H1 (cell line): ENCODE data around the gene KIF15. TPM values are rescaled to one million over a fixed set of nuclear protein-coding genes. Genes with fewer than 3 reads are reported as not detected.

Source experiments
- CTCF ChIA-PET: fragments of 300-600 bp; sonication (Branson Sonifier 250); formaldehyde crosslinking; loops from one replicate; lab custom pipeline; 2021; ENCODE audit not compliant: partially characterized antibody; lab: Charles Lee
- POLR2A ChIA-PET: fragments of 300-600 bp; sonication (Branson Sonifier 250); formaldehyde crosslinking; loops from one replicate; lab custom pipeline; 2021; ENCODE audit warnings: inconsistent platforms; ENCODE audit not compliant: partially characterized antibody; lab: Charles Lee
- DNase-seq, 2 experiments: peaks; one replicate each; pipeline versions ENCODE4 v3.0.0 to v3.0.0-alpha.2; 2010 to 2022; ENCODE audit warnings: low spot score in 2 of 2, low read depth in 1 of 2, mixed read lengths in 1 of 2
- FAIRE-seq: peaks from 2 replicates; lab custom pipeline; 2011; peaks lifted over from hg19 to GRCh38; lab: Jason Lieb, UNC
- H2AFZ ChIP-seq: 2 replicates; pipeline ENCODE4 v1.8.1; 2012; ENCODE audit warnings: low read length, inconsistent platforms
- H2AK5ac ChIP-seq: 2 replicates; pipeline ENCODE4 v1.6.1; 2013; ENCODE audit warnings: low read depth, low read length
- H2BK120ac ChIP-seq: replicated peaks from 2 replicates; pipeline ENCODE3; 2013; ENCODE audit warnings: low read depth, low read length, inconsistent platforms
- H2BK12ac ChIP-seq: 2 replicates; pipeline ENCODE4 v1.6.1; 2013; ENCODE audit warnings: low read depth, low read length
- H2BK15ac ChIP-seq: 2 replicates; pipeline ENCODE4 v1.6.1; 2013; ENCODE audit warnings: low read length
- H2BK20ac ChIP-seq: 2 replicates; pipeline ENCODE4 v1.6.1; 2013; ENCODE audit warnings: low read length
- H2BK5ac ChIP-seq: 2 replicates; pipeline ENCODE4 v1.6.1; 2013; ENCODE audit warnings: low read depth, low read length
- H3K14ac ChIP-seq: 2 replicates; pipeline ENCODE4 v1.6.1; 2013; ENCODE audit warnings: inconsistent platforms; ENCODE audit not compliant: insufficient read length
- H3K18ac ChIP-seq: 2 replicates; pipeline ENCODE4 v1.6.1; 2013; ENCODE audit warnings: low read length; ENCODE audit errors: extremely low read depth
- H3K23ac ChIP-seq: 2 replicates; pipeline ENCODE4 v1.6.1; 2013; ENCODE audit warnings: inconsistent platforms; ENCODE audit not compliant: insufficient read length
- H3K23me2 ChIP-seq: 2 replicates; pipeline ENCODE4 v1.6.1; 2013; ENCODE audit warnings: low read depth, low read length
- H3K27ac ChIP-seq: 2 replicates; pipeline ENCODE4 v1.6.1; 2011; ENCODE audit warnings: low read depth, low read length, inconsistent platforms
- H3K27me3 ChIP-seq, 4 experiments: replicated peaks in 1 of 4; 1 replicate in 1 of 4; 2 replicates in 3 of 4; pipeline versions ENCODE4 v1.6.1 to v1.8.1; 2011 to 2013; ENCODE audit warnings: low read length in 3 of 4, mild to moderate bottlenecking in 3 of 4, inconsistent platforms in 2 of 4, mixed read lengths in 2 of 4, moderate library complexity in 1 of 4; ENCODE audit not compliant: control insufficient read depth in 3 of 4, insufficient read depth in 3 of 4; ENCODE audit errors: extremely low read depth in 1 of 4
- H3K36me3 ChIP-seq, 4 experiments: 2 replicates each; pipeline versions ENCODE4 v1.6.1 to v1.8.1; 2011 to 2013; ENCODE audit warnings: mild to moderate bottlenecking in 4 of 4, low read length in 3 of 4, moderate library complexity in 2 of 4, control low read depth in 1 of 4, inconsistent platforms in 1 of 4; ENCODE audit not compliant: insufficient read depth in 4 of 4, control insufficient read depth in 2 of 4
- H3K4ac ChIP-seq: replicated peaks from 2 replicates; pipeline ENCODE3; 2013; ENCODE audit warnings: low read length, low read depth, mixed read lengths, inconsistent platforms; ENCODE audit not compliant: insufficient read length
- H3K4me1 ChIP-seq, 4 experiments: replicated peaks in 1 of 4; 1 replicate in 1 of 4; 2 replicates in 3 of 4; pipeline versions ENCODE4 v1.6.1 to v1.8.1; 2011 to 2013; ENCODE audit warnings: low read length in 3 of 4, inconsistent platforms in 2 of 4, mixed read lengths in 1 of 4; ENCODE audit not compliant: insufficient read depth in 4 of 4, control insufficient read depth in 3 of 4
- H3K4me2 ChIP-seq, 2 experiments: 2 replicates each; pipeline versions ENCODE4 v1.6.1 to v1.8.1; 2011 to 2013; ENCODE audit warnings: low read depth in 2 of 2, low read length in 2 of 2, control low read depth in 1 of 2, inconsistent platforms in 1 of 2, mild to moderate bottlenecking in 1 of 2; ENCODE audit not compliant: insufficient read depth in 1 of 2
- H3K4me3 ChIP-seq, 4 experiments: fragments of 200-600, 300-600 bp in 1 of 4; sonication (generic), shearing (Covaris generic), sonication (Bioruptor Twin) in 1 of 4; 2 replicates each; pipeline versions ENCODE4 v1.5.1 to v1.8.1; 2011 to 2016; ENCODE audit warnings: low read length in 4 of 4, low read depth in 3 of 4, control low read depth in 2 of 4, inconsistent platforms in 2 of 4, mild to moderate bottlenecking in 2 of 4, mixed read lengths in 1 of 4, moderate library complexity in 1 of 4; ENCODE audit not compliant: insufficient read depth in 2 of 4; ENCODE audit errors: extremely low read depth in 1 of 4
- H3K56ac ChIP-seq: replicated peaks from 2 replicates; pipeline ENCODE3; 2013; ENCODE audit warnings: low read depth, mild to moderate bottlenecking, mixed read lengths, low read length, inconsistent platforms; ENCODE audit not compliant: insufficient read length
- H3K79me1 ChIP-seq: 2 replicates; pipeline ENCODE4 v1.6.1; 2013; ENCODE audit warnings: low read depth, low read length, control low read depth
- H3K79me2 ChIP-seq, 2 experiments: 2 replicates each; pipeline versions ENCODE4 v1.6.1 to v1.8.1; 2012 to 2013; ENCODE audit warnings: low read length in 2 of 2, mild to moderate bottlenecking in 2 of 2, inconsistent platforms in 1 of 2; ENCODE audit not compliant: insufficient read depth in 2 of 2, control insufficient read depth in 1 of 2
- H3K9ac ChIP-seq, 4 experiments: replicated peaks in 1 of 4; 1 replicate in 1 of 4; 2 replicates in 3 of 4; pipeline versions ENCODE4 v1.6.1 to v1.8.1; 2011 to 2013; ENCODE audit warnings: low read depth in 3 of 4, low read length in 3 of 4, control low read depth in 2 of 4, mild to moderate bottlenecking in 2 of 4, moderate library complexity in 2 of 4, inconsistent platforms in 1 of 4; ENCODE audit errors: extremely low read depth in 1 of 4
- H3K9me3 ChIP-seq, 2 experiments: 2 replicates each; pipeline versions ENCODE4 v1.6.1 to v1.8.1; 2012 to 2013; ENCODE audit warnings: mild to moderate bottlenecking in 2 of 2, moderate library complexity in 2 of 2, control low read depth in 1 of 2, inconsistent platforms in 1 of 2, low read depth in 1 of 2, low read length in 1 of 2, mixed read lengths in 1 of 2; ENCODE audit not compliant: insufficient read depth in 2 of 2
- H4K20me1 ChIP-seq, 2 experiments: replicated peaks in 1 of 2; 2 replicates each; pipeline versions ENCODE3 to v1.8.1; 2011 to 2013; ENCODE audit warnings: inconsistent platforms in 2 of 2, low read length in 2 of 2, mild to moderate bottlenecking in 1 of 2; ENCODE audit not compliant: insufficient read depth in 2 of 2, control insufficient read depth in 1 of 2
- H4K5ac ChIP-seq: 2 replicates; pipeline ENCODE4 v1.6.1; 2013; ENCODE audit warnings: low read length, low read depth, mixed read lengths, inconsistent platforms; ENCODE audit not compliant: insufficient read length
- H4K8ac ChIP-seq: 2 replicates; pipeline ENCODE4 v1.8.0; 2013; ENCODE audit warnings: mild to moderate bottlenecking, moderate library complexity, low read length, inconsistent platforms; ENCODE audit not compliant: insufficient read depth; ENCODE audit errors: extremely low read depth
- H4K91ac ChIP-seq: replicated peaks from 2 replicates; pipeline ENCODE3; 2013; ENCODE audit warnings: low read length, mixed read lengths, inconsistent platforms; ENCODE audit not compliant: insufficient read length
- ASH2L ChIP-seq: fragments of 200-600, 300-600 bp; sonication (generic); IDR thresholded peaks from one replicate; pipeline ENCODE4 v1.7.1; 2017; ENCODE audit warnings: low read length
- CHD2 ChIP-seq: IDR thresholded peaks from 2 replicates; pipeline ENCODE4 v1.6.1; 2012; ENCODE audit warnings: low read length, improper control_type of control experiment
- CREB1 ChIP-seq: IDR thresholded peaks from 2 replicates; pipeline ENCODE4 v1.6.1; 2012; ENCODE audit warnings: inconsistent platforms
- GTF2F1 ChIP-seq: IDR thresholded peaks from 2 replicates; pipeline ENCODE4 v1.6.1; 2012; ENCODE audit warnings: low read depth, low read length, improper control_type of control experiment, borderline replicate concordance
- KDM1A ChIP-seq: fragments of 200-600, 300-600 bp; sonication (generic); IDR thresholded peaks from 2 replicates; pipeline ENCODE4 v1.7.1; 2016; ENCODE audit warnings: mild to moderate bottlenecking, low read length, borderline replicate concordance
- PHF8 ChIP-seq: fragments of 200-600 bp; sonication (generic); conservative IDR thresholded peaks from 2 replicates; pipeline ENCODE4 v1.7.1; 2012; ENCODE audit warnings: low read depth, mild to moderate bottlenecking, inconsistent platforms, low read length, moderate library complexity
- TAF1 ChIP-seq: IDR thresholded peaks from 2 replicates; pipeline ENCODE4 v1.6.1; 2011; ENCODE audit warnings: mild to moderate bottlenecking, low read depth, low read length
- TEAD4 ChIP-seq: IDR thresholded peaks from 2 replicates; pipeline ENCODE4 v1.6.1; 2012; ENCODE audit warnings: low read depth, low read length, inconsistent platforms, mixed read lengths
- WGBS, 2 experiments: shearing (Covaris generic) in 1 of 2; methylation state at CpG; one replicate each; pipeline versions ENCODE4 v1.1.6 to v1.1.7; 2013 to 2015; ENCODE audit warnings: low lambda C conversion rate in 2 of 2, mixed read lengths in 2 of 2, inconsistent platforms in 1 of 2, low coverage in 1 of 2, missing lambda C conversion rate in 1 of 2; ENCODE audit not compliant: insufficient replicate concordance in 2 of 2, insufficient coverage in 1 of 2, insufficient read length in 1 of 2; ENCODE audit errors: extremely low coverage in 1 of 2, missing lambda C conversion rate in 1 of 2; 5-methylcytosine and 5-hydroxymethylcytosine counted together
- polyA plus RNA-seq, 7 experiments: library from polyadenylated mRNA; depleted of rRNA in 3 of 7; stranded (reverse) in 5 of 7; unstranded in 2 of 7; fragments of >200 nt in 5 of 7; fragments of 200-250 nt in 2 of 7; gene quantifications; 1 replicate in 5 of 7; 2 replicates in 1 of 7; 4 replicates in 1 of 7; pipeline versions ENCODE4 v1.2.1 to v1.2.3, GENCODE V29; 2011 to 2013; ENCODE audit warnings: missing spikeins in 2 of 7, mixed read lengths in 2 of 7
- total RNA-seq: library from RNA; stranded (reverse); fragmentation: NEBNext Ultra II Directional; extraction: Animal tissue kit (Norgen Biotek cat#: 25700); gene quantifications from 2 replicates; pipeline ENCODE4 v1.2.1, GENCODE V29; 2021
- TF ChIP-seq, protein P1 (sequence below), 3 experiments: IDR thresholded peaks; 1 replicate in 2 of 3; 2 replicates in 1 of 3; pipeline versions ENCODE4 v1.5.1 to v1.6.1; 2011; ENCODE audit warnings: low read length in 3 of 3, mild to moderate bottlenecking in 3 of 3, inconsistent platforms in 2 of 3, low read depth in 1 of 3, moderate library complexity in 1 of 3; ENCODE audit not compliant: insufficient read depth in 1 of 3; ENCODE audit errors: control extremely low read depth in 1 of 3

Gene KIF15
- total and polyA plus RNA-seq, 2 of the 8 experiments (the other 6 are each of a cell fraction or from before 2014, with no cell fraction given), result 4.2 to 25.5 TPM

DNA sequence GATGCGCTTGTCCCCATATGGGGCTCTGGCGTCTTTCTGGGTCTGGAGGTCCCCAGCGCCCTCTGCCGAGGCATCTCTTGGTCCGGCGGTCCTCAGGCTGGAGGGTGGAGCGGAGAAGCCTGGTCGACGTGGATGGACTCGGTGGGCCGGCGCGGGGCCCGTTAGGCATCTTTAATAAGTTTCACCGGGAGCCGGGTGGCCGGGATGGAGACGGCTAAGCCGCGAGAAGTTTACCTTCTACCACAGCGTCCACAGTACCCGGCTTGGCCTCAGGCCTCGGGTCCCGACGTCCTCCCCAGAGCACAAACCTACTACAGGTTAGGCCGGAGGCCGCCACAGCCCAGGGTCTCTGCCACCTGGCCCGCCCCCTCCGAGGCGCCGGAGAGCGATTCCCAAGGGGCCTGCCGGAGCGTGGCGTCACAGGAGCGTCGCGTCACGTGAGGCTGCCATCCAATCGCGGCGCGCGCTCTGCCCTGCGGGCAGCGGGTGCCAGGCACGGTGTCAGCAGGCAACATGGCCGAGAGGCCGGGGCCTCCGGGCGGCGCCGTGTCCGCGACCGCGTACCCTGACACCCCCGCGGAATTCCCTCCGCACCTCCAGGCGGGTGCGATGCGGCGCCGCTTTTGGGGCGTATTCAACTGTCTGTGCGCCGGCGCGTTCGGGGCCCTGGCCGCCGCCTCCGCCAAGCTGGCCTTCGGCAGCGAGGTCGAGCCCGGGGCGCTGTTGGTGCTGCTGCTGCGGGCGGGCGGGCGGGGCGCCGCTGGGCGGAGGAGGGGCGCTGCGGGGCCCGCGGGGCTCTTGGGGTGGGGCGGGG, 100.0 kb downstream of the KIF15 start, which contains the start of gene TMEM42:
TMEM42 (plus strand) TSS at position 501 of the 814 bp plus-strand sequence; CDS start at position 514, 13 bp downstream.
- no peak within 1 kb of the TSS for H3K14ac ChIP-seq
- H2BK12ac ChIP-seq, result no peak within 1 kb of the TSS
- H2AFZ ChIP-seq, result peak within 1 kb of the TSS; percentile 95
- peak within 1 kb of the TSS; percentile 59 for H3K56ac ChIP-seq
- H3K27ac ChIP-seq, result peak within 1 kb of the TSS; percentile 79
- peak within 1 kb of the TSS; percentile 75; the same call in 1 of the 2 replicates for H2BK5ac ChIP-seq
- no peaks in the 10 kb centered on the region for H3K36me3 ChIP-seq
- peak within 1 kb of the TSS; percentile 87 for H3K18ac ChIP-seq
- FAIRE-seq (no peak), DNase-seq (peak; percentile 89 to 96)
- no peaks in the 10 kb centered on the region; a peak in 1 of 4 replicates for H3K79me2 ChIP-seq
- peak within 1 kb of the TSS; percentile 84 to 85 for H3K4me2 ChIP-seq
- H3K4ac ChIP-seq, result no peak within 1 kb of the TSS
- H2AK5ac ChIP-seq, result no peak within 1 kb of the TSS
- no peaks in the 10 kb centered on the region for H3K9me3 ChIP-seq
- peaks cover 0 to 5% (median 4%) of the 10 kb centered on the region in 4 experiments; a peak in 5 of 7 replicates for H3K4me1 ChIP-seq
- WGBS, 2 experiments, result 6% methylated on average over 76 of the region's 91 CpGs; no CpG with 5 or more reads in 1 of the 2 experiments
- H4K8ac ChIP-seq, result peak within 1 kb of the TSS; percentile 97
- H3K4me3 ChIP-seq, result peak within 1 kb of the TSS; percentile 64 to 71 (median 68)
- POLR2A ChIA-PET, result interaction anchor here (0.9 kb wide), 1 partner anchor 351 kb away, joined by 3 read pairs; no protein-coding TSS in a partner anchor
- H2BK120ac ChIP-seq, result no peak within 1 kb of the TSS
- CTCF ChIA-PET, result interaction anchor here (1.0 to 1.9 kb wide), 3 partner anchors 29 to 53 kb away, joined by 3 to 5 read pairs (median 4); no protein-coding TSS in a partner anchor
- H4K91ac ChIP-seq, result peak within 1 kb of the TSS; percentile 54
- peak within 1 kb of the TSS; percentile 84 for H4K5ac ChIP-seq
- no peak within 1 kb of the TSS for H2BK15ac ChIP-seq
- H3K9ac ChIP-seq, result peak within 1 kb of the TSS; percentile 70 to 81 (median 74)
- H3K23me2 ChIP-seq, result peaks cover 5% of the 10 kb centered on the region
- no peak within 1 kb of the TSS for H3K23ac ChIP-seq
- peaks cover 0 to 2% of the 10 kb centered on the region in 2 experiments for H4K20me1 ChIP-seq
- no peaks in the 10 kb centered on the region for H3K27me3 ChIP-seq
- no peak within 1 kb of the TSS for H2BK20ac ChIP-seq
- no peaks in the 10 kb centered on the region; the same call in none of the 2 replicates for H3K79me1 ChIP-seq
- TF ChIP-seq KDM1A (no peak; the same call in 1 of the 2 replicates), PHF8 (peak; percentile 92), CHD2 (peak; percentile 78), ASH2L (no peak), TAF1 (peak; percentile 88), TEAD4 (no peak), CREB1 (peak; percentile 92), GTF2F1 (0 out of 2 replicates have a peak, but pooled peaks have one; percentile 64)
- TF ChIP-seq, protein P1, sequence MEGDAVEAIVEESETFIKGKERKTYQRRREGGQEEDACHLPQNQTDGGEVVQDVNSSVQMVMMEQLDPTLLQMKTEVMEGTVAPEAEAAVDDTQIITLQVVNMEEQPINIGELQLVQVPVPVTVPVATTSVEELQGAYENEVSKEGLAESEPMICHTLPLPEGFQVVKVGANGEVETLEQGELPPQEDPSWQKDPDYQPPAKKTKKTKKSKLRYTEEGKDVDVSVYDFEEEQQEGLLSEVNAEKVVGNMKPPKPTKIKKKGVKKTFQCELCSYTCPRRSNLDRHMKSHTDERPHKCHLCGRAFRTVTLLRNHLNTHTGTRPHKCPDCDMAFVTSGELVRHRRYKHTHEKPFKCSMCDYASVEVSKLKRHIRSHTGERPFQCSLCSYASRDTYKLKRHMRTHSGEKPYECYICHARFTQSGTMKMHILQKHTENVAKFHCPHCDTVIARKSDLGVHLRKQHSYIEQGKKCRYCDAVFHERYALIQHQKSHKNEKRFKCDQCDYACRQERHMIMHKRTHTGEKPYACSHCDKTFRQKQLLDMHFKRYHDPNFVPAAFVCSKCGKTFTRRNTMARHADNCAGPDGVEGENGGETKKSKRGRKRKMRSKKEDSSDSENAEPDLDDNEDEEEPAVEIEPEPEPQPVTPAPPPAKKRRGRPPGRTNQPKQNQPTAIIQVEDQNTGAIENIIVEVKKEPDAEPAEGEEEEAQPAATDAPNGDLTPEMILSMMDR (IDR thresholded peaks at IDR 0.05; ENCODE audit: control extremely low read depth in 1 of 3, insufficient read depth in 1 of 3, low read depth in 1 of 3, low read length in 3 of 3), result peak; percentile 29 to 32 (median 31)
